Liver (tissue), 9 donors: Measurements from ENCODE around the gene PLAC8L1. TPM values are rescaled to one million over a fixed set of nuclear protein-coding genes. Genes with fewer than 3 reads are reported as not detected.

ENCODE experiments used
- DNase-seq: peaks from one replicate; pipeline ENCODE4 v3.0.0-alpha.2; 2017; ENCODE audit warnings: low spot score
- H3K27ac ChIP-seq, 2 donors: one replicate each; pipeline ENCODE4 v1.7.0; 2013; ENCODE audit warnings: inconsistent platforms in 2 of 2, low read length in 2 of 2, control low read depth in 1 of 2, low read depth in 1 of 2, mild to moderate bottlenecking in 1 of 2
- H3K27me3 ChIP-seq, 4 donors: one replicate each; pipeline versions ENCODE4 v1.6.1 to v1.7.0; 2013; ENCODE audit warnings: low read length in 3 of 4, inconsistent platforms in 1 of 4, mild to moderate bottlenecking in 1 of 4, moderate library complexity in 1 of 4; ENCODE audit not compliant: control insufficient read depth in 4 of 4, insufficient read depth in 4 of 4
- H3K36me3 ChIP-seq, 4 donors: one replicate each; pipeline versions ENCODE4 v1.6.1 to v1.7.0; 2013; ENCODE audit warnings: low read length in 3 of 4, mild to moderate bottlenecking in 3 of 4, low read depth in 1 of 4, moderate library complexity in 1 of 4; ENCODE audit not compliant: control insufficient read depth in 4 of 4, insufficient read depth in 3 of 4
- H3K4me1 ChIP-seq, 4 donors: one replicate each; pipeline versions ENCODE4 v1.6.1 to v1.7.0; 2013; ENCODE audit warnings: low read length in 3 of 4, mild to moderate bottlenecking in 3 of 4, moderate library complexity in 1 of 4; ENCODE audit not compliant: control insufficient read depth in 4 of 4, insufficient read depth in 4 of 4
- H3K4me3 ChIP-seq, 3 donors: one replicate each; pipeline versions ENCODE4 v1.6.1 to v1.7.0; 2013; ENCODE audit warnings: low read length in 3 of 3, control low read depth in 1 of 3, low read depth in 1 of 3, mild to moderate bottlenecking in 1 of 3
- H3K9ac ChIP-seq, 2 donors: one replicate each; pipeline ENCODE4 v1.7.0; 2013; ENCODE audit warnings: low read length in 2 of 2, mild to moderate bottlenecking in 2 of 2, moderate library complexity in 2 of 2, control low read depth in 1 of 2, low read depth in 1 of 2
- H3K9me3 ChIP-seq, 4 donors: one replicate each; pipeline versions ENCODE4 v1.6.1 to v1.7.0; 2013; ENCODE audit warnings: low read length in 3 of 4; ENCODE audit not compliant: control insufficient read depth in 4 of 4
- ATF3 ChIP-seq: IDR thresholded peaks from 2 replicates; pipeline ENCODE4 v1.6.1; 2016; ENCODE audit warnings: antibody characterized with exemption
- CTCF ChIP-seq: fragments of 150-350 bp; IDR thresholded peaks from 2 replicates; pipeline ENCODE4 v1.5.1; 2017; ENCODE audit warnings: improper control_type of control experiment, low read depth, low read length; ENCODE audit not compliant: missing input control
- FOXA1 ChIP-seq: IDR thresholded peaks from 2 replicates; pipeline ENCODE4 v1.6.1; 2016; ENCODE audit warnings: antibody characterized with exemption
- FOXA2 ChIP-seq: IDR thresholded peaks from 2 replicates; pipeline ENCODE4 v1.6.1; 2016; ENCODE audit warnings: antibody characterized with exemption
- GABPA ChIP-seq, 2 donors: IDR thresholded peaks in 1 of 2; conservative IDR thresholded peaks in 1 of 2; 2 replicates each; pipeline ENCODE4 v1.6.1; 2016; ENCODE audit warnings: antibody characterized with exemption in 2 of 2, mild to moderate bottlenecking in 1 of 2, moderate library complexity in 1 of 2
- JUND ChIP-seq, 2 donors: IDR thresholded peaks; 2 replicates each; pipeline ENCODE4 v1.6.1; 2016; ENCODE audit warnings: antibody characterized with exemption in 2 of 2
- NR2F2 ChIP-seq: IDR thresholded peaks from 2 replicates; pipeline ENCODE4 v1.6.1; 2016; ENCODE audit warnings: antibody characterized with exemption
- RAD21 ChIP-seq, 2 donors: IDR thresholded peaks; 2 replicates each; pipeline ENCODE4 v1.6.1; 2016; ENCODE audit warnings: antibody characterized with exemption in 2 of 2, mild to moderate bottlenecking in 2 of 2
- RXRA ChIP-seq, 2 donors: IDR thresholded peaks; 2 replicates each; pipeline ENCODE4 v1.6.1; 2017 to 2018; ENCODE audit warnings: antibody characterized with exemption in 2 of 2, mild to moderate bottlenecking in 1 of 2
- TAF1 ChIP-seq: conservative IDR thresholded peaks from 2 replicates; pipeline ENCODE4 v1.6.1; 2016; ENCODE audit warnings: antibody characterized with exemption, mild to moderate bottlenecking
- YY1 ChIP-seq: IDR thresholded peaks from 2 replicates; pipeline ENCODE4 v1.6.1; 2016; ENCODE audit warnings: antibody characterized with exemption, mild to moderate bottlenecking
- ZBTB33 ChIP-seq: IDR thresholded peaks from 2 replicates; pipeline ENCODE4 v1.6.1; 2016; ENCODE audit warnings: antibody characterized with exemption
- WGBS: extraction: QIAGEN DNeasy Blood & Tissue Kit; methylation state at CpG from one replicate; pipeline ENCODE4 v1.1.7; 2013; 5-methylcytosine and 5-hydroxymethylcytosine counted together
- polyA plus RNA-seq, 2 donors: library from polyadenylated mRNA; stranded (reverse) in 1 of 2; unstranded in 1 of 2; fragments of 200-250 nt in 1 of 2; fragments of >200 nt in 1 of 2; fragmentation: Nextera tagmentation in 1 of 2; extraction: Ambion mirVana in 1 of 2; gene quantifications; one replicate each; pipeline versions ENCODE4 v1.2.1 to v1.2.3, GENCODE V29; 2013 to 2015
- total RNA-seq, 2 donors: library from RNA; depleted of rRNA; stranded (reverse); fragments of >200 nt; gene quantifications; one replicate each; pipeline ENCODE4 v1.2.3, GENCODE V29; 2014
- TF ChIP-seq, protein P1 (sequence below): IDR thresholded peaks from 2 replicates; pipeline ENCODE4 v1.6.1; 2016; ENCODE audit warnings: antibody characterized with exemption, mild to moderate bottlenecking
- donor health status: healthy.
- donor health status: healthy.
- donor health status: healthy.
- donor health status: healthy.
- donor health status: healthy.

PLAC8L1 gene
- total and polyA plus RNA-seq, 4 donors = 0.28 TPM; not detected in 3

GRCh38 chr5:146107901-146108300, 2.5 kb upstream of the PLAC8L1 start:
- peaks cover 2 to 7% (median 4%) of the 10 kb centered on the region in 4 donors for H3K36me3 ChIP-seq
- no peak overlapping the region for H3K27ac ChIP-seq
- TF ChIP-seq RXRA (IDR thresholded peaks at IDR 0.05) = no peak
- H3K9ac ChIP-seq = no peak overlapping the region
- H3K27me3 ChIP-seq = no peaks in the 10 kb centered on the region
- no peaks in the 10 kb centered on the region for H3K4me1 ChIP-seq
- 58% methylated on average over 1 of the region's 1 CpG for WGBS
- DNase-seq = no peak
- no peak overlapping the region for H3K4me3 ChIP-seq
- H3K9me3 ChIP-seq = no peaks in the 10 kb centered on the region

DNA sequence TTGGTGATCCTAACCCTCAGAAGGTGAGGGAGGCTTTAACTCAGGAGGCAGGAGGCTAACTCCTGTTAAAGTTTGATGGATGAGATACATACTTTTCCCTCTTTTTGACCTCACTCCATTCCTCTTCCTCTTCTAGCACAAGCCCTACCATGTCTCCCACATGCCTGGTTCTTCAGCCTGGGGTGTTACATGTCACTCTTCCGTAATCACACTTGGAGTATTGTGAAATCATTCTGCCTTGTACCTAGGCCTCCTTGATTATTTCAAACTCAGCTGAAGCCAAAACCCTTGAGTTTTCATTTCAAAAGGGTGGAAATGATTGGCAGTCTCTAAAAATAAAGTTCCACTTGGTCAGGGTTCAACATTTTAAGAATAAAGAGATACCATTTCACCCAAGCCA, 1.8 kb downstream of the PLAC8L1 start:
- H3K27ac ChIP-seq = no peak overlapping the region
- H3K9ac ChIP-seq = no peak overlapping the region
- no peak overlapping the region for H3K4me3 ChIP-seq
- no peaks in the 10 kb centered on the region for H3K4me1 ChIP-seq
- no peaks in the 10 kb centered on the region for H3K9me3 ChIP-seq
- H3K36me3 ChIP-seq = peaks cover 0 to 4% (median 1%) of the 10 kb centered on the region in 4 donors
- TF ChIP-seq CTCF (no peak), RAD21 (IDR thresholded peaks at IDR 0.05) (no peak), TAF1 (no peak), YY1 (no peak), NR2F2 (no peak)
- TF ChIP-seq, protein P1, sequence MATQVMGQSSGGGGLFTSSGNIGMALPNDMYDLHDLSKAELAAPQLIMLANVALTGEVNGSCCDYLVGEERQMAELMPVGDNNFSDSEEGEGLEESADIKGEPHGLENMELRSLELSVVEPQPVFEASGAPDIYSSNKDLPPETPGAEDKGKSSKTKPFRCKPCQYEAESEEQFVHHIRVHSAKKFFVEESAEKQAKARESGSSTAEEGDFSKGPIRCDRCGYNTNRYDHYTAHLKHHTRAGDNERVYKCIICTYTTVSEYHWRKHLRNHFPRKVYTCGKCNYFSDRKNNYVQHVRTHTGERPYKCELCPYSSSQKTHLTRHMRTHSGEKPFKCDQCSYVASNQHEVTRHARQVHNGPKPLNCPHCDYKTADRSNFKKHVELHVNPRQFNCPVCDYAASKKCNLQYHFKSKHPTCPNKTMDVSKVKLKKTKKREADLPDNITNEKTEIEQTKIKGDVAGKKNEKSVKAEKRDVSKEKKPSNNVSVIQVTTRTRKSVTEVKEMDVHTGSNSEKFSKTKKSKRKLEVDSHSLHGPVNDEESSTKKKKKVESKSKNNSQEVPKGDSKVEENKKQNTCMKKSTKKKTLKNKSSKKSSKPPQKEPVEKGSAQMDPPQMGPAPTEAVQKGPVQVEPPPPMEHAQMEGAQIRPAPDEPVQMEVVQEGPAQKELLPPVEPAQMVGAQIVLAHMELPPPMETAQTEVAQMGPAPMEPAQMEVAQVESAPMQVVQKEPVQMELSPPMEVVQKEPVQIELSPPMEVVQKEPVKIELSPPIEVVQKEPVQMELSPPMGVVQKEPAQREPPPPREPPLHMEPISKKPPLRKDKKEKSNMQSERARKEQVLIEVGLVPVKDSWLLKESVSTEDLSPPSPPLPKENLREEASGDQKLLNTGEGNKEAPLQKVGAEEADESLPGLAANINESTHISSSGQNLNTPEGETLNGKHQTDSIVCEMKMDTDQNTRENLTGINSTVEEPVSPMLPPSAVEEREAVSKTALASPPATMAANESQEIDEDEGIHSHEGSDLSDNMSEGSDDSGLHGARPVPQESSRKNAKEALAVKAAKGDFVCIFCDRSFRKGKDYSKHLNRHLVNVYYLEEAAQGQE = no peak
- WGBS = 44% methylated on average over 1 of the region's 1 CpG
- H3K27me3 ChIP-seq = no peaks in the 10 kb centered on the region
- DNase-seq = no peak

DNA sequence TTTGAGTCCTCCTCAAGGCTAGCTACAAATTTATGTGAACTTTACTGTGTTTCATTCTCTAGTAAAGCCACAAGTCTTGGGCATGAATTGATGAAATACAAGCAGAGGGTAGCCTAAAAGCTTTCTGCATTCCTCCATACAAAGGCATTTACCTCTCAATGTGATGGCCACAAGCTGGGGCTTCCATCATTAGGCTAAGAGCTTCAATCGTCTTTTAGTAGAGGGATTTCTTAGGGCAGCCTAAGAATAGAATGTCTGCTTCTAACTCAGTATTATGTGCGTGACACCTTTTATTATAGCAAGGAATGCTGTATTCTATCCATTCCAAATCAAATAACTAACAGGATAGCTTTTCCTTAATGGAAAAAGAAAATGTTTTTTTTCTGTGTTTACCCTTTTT, 3.7 kb downstream of the PLAC8L1 start:
- no peak for DNase-seq
- Histone ChIP-seq H3K27ac (no peak overlapping the region), H3K9me3 (no peaks in the 10 kb centered on the region), H3K4me1 (no peaks in the 10 kb centered on the region), H3K4me3 (no peak overlapping the region), H3K27me3 (no peaks in the 10 kb centered on the region), H3K9ac (no peak overlapping the region), H3K36me3 (peaks cover 0 to 4% (median 1%) of the 10 kb centered on the region in 4 donors)
- 91% methylated on average over 2 of the region's 2 CpGs for WGBS
- TF ChIP-seq GABPA (IDR thresholded peaks at IDR 0.05 in 1 of 2, conservative IDR thresholded peaks at IDR 0.05 in 1 of 2) = no peak

DNA sequence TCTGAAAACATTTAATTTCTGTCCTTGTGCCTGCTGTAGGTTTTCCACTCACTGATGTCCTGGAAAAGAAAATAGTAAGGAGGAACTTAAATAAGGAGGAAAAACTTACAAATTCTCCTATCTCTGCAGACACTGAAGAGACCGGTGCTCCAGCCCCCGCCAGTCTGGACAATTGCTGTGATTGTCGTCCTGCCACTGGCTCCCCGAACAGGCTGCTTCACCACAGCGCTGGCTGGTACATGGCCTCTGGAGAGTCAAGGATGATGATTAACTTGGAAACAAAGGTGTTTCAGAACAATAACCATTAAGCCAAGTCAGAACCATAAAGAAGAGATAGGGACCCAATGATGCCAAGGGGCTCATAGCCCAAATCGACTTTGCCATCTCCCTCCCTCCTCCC, 7.3 kb downstream of the PLAC8L1 start:
- H3K4me1 ChIP-seq = no peaks in the 10 kb centered on the region
- H3K27me3 ChIP-seq = no peaks in the 10 kb centered on the region
- WGBS = 94% methylated on average over 6 of the region's 6 CpGs
- no peak overlapping the region for H3K27ac ChIP-seq
- H3K9me3 ChIP-seq = no peaks in the 10 kb centered on the region
- H3K4me3 ChIP-seq = no peak overlapping the region
- no peak for DNase-seq
- no peak overlapping the region for H3K9ac ChIP-seq
- H3K36me3 ChIP-seq = no peaks in the 10 kb centered on the region
- TF ChIP-seq CTCF (no peak), FOXA2 (no peak), YY1 (no peak), ATF3 (no peak), JUND (IDR thresholded peaks at IDR 0.05) (no peak), ZBTB33 (no peak), TAF1 (no peak), FOXA1 (no peak), RXRA (IDR thresholded peaks at IDR 0.05) (no peak)
